Measurements from ENCODE around the gene ME2. TPM values are rescaled to one million over a fixed set of nuclear protein-coding genes. Genes with fewer than 3 reads are reported as not detected.

Gene ME2
- total and polyA plus RNA-seq, 2 donors (not counting 1 experiment from before 2014, with no cell fraction given) = 28.4 to 57.8 TPM

GRCh38 chr18:50955253-50955652 lies 76.3 kb downstream of the ME2 start:
- 93% methylated on average over 4 of the region's 4 CpGs for WGBS (ENCODE audit: insufficient coverage)
- Histone ChIP-seq H3K36me3 (replicated peaks in 1 of 2; ENCODE audit: control extremely low read depth in 1 of 2, control insufficient read depth in 1 of 2, extremely low read depth in 1 of 2, insufficient read depth in 2 of 2, low read length in 1 of 2) (peaks cover 0 to 2% of the 10 kb centered on the region in 2 experiments), H3K27ac (ENCODE audit: low read length in 2 of 2) (no peak overlapping the region), H4K20me1 (ENCODE audit: control insufficient read depth, insufficient read depth, low read length, poor library complexity, severe bottlenecking) (no peaks in the 10 kb centered on the region), H3K4me1 (ENCODE audit: control insufficient read depth in 2 of 2, insufficient read depth in 2 of 2, low read length in 2 of 2) (no peaks in the 10 kb centered on the region), H3K4me2 (replicated peaks; ENCODE audit: low read depth, low read length, poor library complexity, severe bottlenecking) (no peak overlapping the region), H3K4me3 (ENCODE audit: control extremely low read depth in 1 of 5, extremely low read depth in 1 of 5, insufficient read depth in 1 of 5, low read depth in 2 of 5, low read length in 4 of 5) (no peak overlapping the region), H3K79me2 (ENCODE audit: control insufficient read depth, insufficient read depth, low read length) (no peaks in the 10 kb centered on the region), H3K9me3 (ENCODE audit: control extremely low read depth in 1 of 3, control insufficient read depth in 2 of 3, insufficient read depth in 1 of 3, low read length in 2 of 3) (peaks cover 0 to 1% (median 0%) of the 10 kb centered on the region in 3 donors), H3K9ac (ENCODE audit: low read length) (no peak overlapping the region), H2AFZ (ENCODE audit: insufficient read depth, low read depth, low read length, poor library complexity, severe bottlenecking) (no peak overlapping the region), H3K27me3 (replicated peaks in 1 of 4; ENCODE audit: control extremely low read depth in 1 of 4, control insufficient read depth in 3 of 4, insufficient read depth in 4 of 4, low read length in 3 of 4) (no peaks in the 10 kb centered on the region)
- Mint-ChIP-seq H3K27me3 (no peaks in the 10 kb centered on the region), H3K4me1 (no peaks in the 10 kb centered on the region), H3K9me3 (ENCODE audit: insufficient read depth) (no peaks in the 10 kb centered on the region), H3K27ac (no peak overlapping the region), H3K4me3 (no peak overlapping the region)
- CTCF ChIA-PET = no interaction called here
- DNase-seq = no peak
- POLR2A ChIA-PET = no interaction called here
- no peak for ATAC-seq (ENCODE audit: low read depth)
- intact Hi-C loops (cut with micrococcal nuclease) = no loop called here
- TF ChIP-seq CTCF (IDR thresholded peaks at IDR 0.05) (no peak), EZH2 (IDR thresholded peaks at IDR 0.05; ENCODE audit: borderline replicate concordance, insufficient read depth, low read depth, low read length, poor library complexity, severe bottlenecking) (no peak)

- Histone ChIP-seq H3K4me3 (ENCODE audit: control extremely low read depth in 1 of 5, extremely low read depth in 1 of 5, insufficient read depth in 1 of 5, low read depth in 2 of 5, low read length in 4 of 5) (no peak overlapping the region), H3K4me1 (ENCODE audit: control insufficient read depth in 2 of 2, insufficient read depth in 2 of 2, low read length in 2 of 2) (no peaks in the 10 kb centered on the region), H3K4me2 (replicated peaks; ENCODE audit: low read depth, low read length, poor library complexity, severe bottlenecking) (no peak overlapping the region), H3K27ac (ENCODE audit: low read length in 2 of 2) (no peak overlapping the region), H4K20me1 (ENCODE audit: control insufficient read depth, insufficient read depth, low read length, poor library complexity, severe bottlenecking) (no peaks in the 10 kb centered on the region), H2AFZ (ENCODE audit: insufficient read depth, low read depth, low read length, poor library complexity, severe bottlenecking) (no peak overlapping the region), H3K9me3 (ENCODE audit: control extremely low read depth in 1 of 3, control insufficient read depth in 2 of 3, insufficient read depth in 1 of 3, low read length in 2 of 3) (peaks cover 2 to 6% (median 6%) of the 10 kb centered on the region in 3 donors), H3K36me3 (replicated peaks in 1 of 2; ENCODE audit: control extremely low read depth in 1 of 2, control insufficient read depth in 1 of 2, extremely low read depth in 1 of 2, insufficient read depth in 2 of 2, low read length in 1 of 2) (no peaks in the 10 kb centered on the region), H3K9ac (ENCODE audit: low read length) (no peak overlapping the region), H3K27me3 (replicated peaks in 1 of 4; ENCODE audit: control extremely low read depth in 1 of 4, control insufficient read depth in 3 of 4, insufficient read depth in 4 of 4, low read length in 3 of 4) (peaks cover 0 to 2% (median 0%) of the 10 kb centered on the region in 4 experiments), H3K79me2 (ENCODE audit: control insufficient read depth, insufficient read depth, low read length) (no peaks in the 10 kb centered on the region)
- no peaks in the 10 kb centered on the region for H3K4me1 Mint-ChIP-seq
- WGBS (ENCODE audit: insufficient coverage) = 100% methylated on average over 1 of the region's 3 CpGs
- CTCF ChIA-PET = no interaction called here
- ATAC-seq (ENCODE audit: low read depth) = no peak
- no peaks in the 10 kb centered on the region for H3K27me3 Mint-ChIP-seq
- TF ChIP-seq EZH2 (IDR thresholded peaks at IDR 0.05; ENCODE audit: borderline replicate concordance, insufficient read depth, low read depth, low read length, poor library complexity, severe bottlenecking) (no peak), CTCF (IDR thresholded peaks at IDR 0.05) (no peak)
- H3K9me3 Mint-ChIP-seq (ENCODE audit: insufficient read depth) = no peaks in the 10 kb centered on the region
- intact Hi-C loops (cut with micrococcal nuclease) = no loop called here
- H3K4me3 Mint-ChIP-seq = no peak overlapping the region
- POLR2A ChIA-PET = no interaction called here
- DNase-seq = no peak
- H3K27ac Mint-ChIP-seq = no peak overlapping the region
These were observed 77.2 kb downstream of the ME2 start for GRCh38 chr18:50956116-50956515.

Data from B cell (primary cell).